Stimulated activated CD8-positive, alpha-beta memory T cell treated with anti-CD3 and anti-CD28 coated beads, Interleukin-2, amount 100 ng/mL, for 1 hour (primary cell): ENCODE results near the gene DISC1.
"Not testable (repeated sequence)": the region's sequence is repeated elsewhere in the genome, so short reads cannot be mapped to it uniquely, and the experiment has no call there.

Experiments used
- DNase-seq, 2 donors: peaks; one replicate each; pipeline ENCODE4 v3.0.0-alpha.2; 2020; ENCODE audit warnings: low read depth in 2 of 2

Gene DISC1

GRCh38 chr1:231930257-231930947, 303.8 kb downstream of the DISC1 start:
- no peak for DNase-seq

- no peak for DNase-seq
Observed at GRCh38 chr1:231931146-231931545, 304.6 kb downstream of the DISC1 start.

GRCh38 chr1:231931846-231932454, 305.4 kb downstream of the DISC1 start:
- no peak for DNase-seq

DNA sequence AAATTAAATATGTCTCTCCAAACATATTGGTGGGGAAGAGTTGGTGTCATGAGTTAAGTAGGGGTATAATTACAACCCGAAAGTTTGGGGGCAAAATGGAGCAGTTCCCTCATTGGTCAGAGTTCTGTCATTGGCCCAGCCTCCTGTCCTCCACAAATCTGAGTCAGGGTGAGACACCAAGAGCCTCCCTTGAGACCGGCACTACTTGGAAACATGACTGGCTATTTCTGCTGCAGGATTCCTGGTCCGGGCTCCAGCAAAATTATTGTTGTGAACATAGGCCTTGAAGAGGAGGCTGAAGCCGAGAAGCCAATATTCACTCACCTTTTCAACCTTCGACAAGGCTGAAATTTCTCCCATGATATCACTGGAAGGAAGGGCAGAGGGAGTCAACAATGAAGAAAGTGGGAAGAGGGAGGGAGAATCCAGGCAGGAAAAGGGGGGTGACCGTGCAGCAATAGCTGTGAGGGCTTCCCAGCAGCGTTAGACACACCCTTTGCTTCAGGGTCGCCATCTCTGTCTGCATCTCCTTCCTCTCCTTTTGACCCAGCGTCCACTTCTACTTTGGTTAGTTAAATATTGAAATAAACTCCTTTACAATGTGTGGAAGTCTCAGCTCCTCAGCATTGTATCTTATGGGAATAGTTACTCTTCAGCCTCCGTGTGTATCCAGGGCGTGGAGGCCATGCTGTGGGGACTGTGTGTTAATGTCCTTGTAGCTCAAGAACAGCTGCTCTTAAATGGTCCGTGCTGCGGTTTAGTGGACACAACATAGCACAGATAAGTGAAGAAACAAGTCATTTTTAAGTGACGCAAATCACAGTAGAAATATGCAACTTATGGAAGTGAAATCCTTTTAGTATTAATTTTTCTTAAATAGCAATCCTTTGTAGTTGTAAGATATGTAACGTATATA, 307.4 kb downstream of the DISC1 start:
- DNase-seq: no peak

- DNase-seq: no peak
Observed at GRCh38 chr1:231934797-231935196, 308.2 kb downstream of the DISC1 start.

- no peak for DNase-seq
Observed at GRCh38 chr1:231935856-231936255, 309.3 kb downstream of the DISC1 start.

DNA sequence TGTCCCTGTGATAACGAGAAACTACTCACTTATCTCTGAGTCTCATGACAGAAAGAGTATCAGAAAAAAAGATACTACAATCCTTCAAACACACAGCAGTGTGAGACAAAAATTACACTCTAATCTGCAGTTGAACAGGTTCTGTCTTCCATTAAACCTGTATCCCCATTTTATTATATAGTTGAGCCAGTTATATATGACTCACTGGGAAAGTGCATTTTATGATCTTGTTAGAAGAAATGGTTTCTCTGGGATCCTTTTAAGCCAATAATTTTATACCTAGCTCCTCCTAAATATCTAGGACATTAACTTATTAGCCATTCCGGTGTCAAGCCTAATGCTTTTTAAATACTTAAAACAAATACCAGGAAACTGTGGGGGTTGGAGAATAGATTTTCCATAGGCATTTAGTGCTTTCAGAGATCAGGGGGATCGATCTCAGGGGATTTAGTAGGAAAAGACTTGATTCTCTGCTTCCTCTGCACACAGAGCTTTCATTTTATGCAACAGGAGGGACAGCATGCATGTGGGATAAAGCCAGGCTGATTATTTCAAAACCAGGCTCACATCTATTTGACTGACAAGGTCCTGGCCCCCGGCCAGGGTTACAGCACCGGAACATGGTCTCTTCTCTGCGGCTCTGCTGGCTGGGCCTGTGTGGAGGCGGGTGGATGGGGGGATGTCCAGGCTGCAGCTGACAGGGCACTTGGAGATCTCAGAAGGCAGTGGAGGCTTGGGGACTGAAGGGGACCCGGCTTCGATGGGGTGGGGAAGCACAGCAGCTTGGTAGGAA, 310.6 kb downstream of the DISC1 start:
- DNase-seq: no peak

- no peak for DNase-seq
Observed at GRCh38 chr1:231938211-231938610, 311.6 kb downstream of the DISC1 start.

DNA sequence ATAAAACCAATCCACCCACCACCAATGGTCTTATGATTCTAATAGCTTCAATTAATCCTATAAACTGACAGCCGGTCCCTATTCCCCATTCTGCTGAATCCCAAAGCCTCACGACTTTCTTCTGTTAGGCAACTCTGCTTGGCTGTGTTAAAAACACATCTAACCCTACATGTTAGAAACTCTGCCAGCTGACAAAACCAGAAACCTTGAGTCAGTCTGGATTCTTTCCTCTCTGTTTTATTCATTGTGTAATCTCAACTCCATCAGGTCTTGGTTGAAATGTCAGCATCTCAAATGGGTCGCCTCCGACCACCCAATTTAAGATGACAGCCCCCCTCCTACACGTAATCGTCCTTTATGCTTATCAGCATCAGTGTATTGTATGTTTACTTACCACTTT, 312.1 kb downstream of the DISC1 start:
- no peak for DNase-seq

DNA sequence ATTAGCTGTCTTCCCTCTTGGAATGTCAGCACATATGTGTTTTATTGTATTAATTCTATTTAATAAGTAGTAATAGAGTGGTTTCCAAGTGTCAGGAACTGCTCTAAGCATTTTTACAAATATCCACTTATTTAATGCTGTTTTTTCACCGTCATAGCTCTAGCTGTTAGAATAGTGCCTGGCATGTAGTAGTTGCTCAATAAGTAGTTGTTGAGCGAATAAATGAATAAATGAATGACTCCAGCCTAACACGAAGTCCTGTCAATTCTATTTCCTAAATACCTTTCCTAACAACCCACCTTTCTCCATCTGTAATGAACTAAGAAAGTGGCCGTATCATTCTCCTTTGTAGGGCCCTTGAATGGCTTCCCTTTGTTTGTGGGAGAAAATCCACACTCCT, 312.5 kb downstream of the DISC1 start:
- no peak for DNase-seq

GRCh38 chr1:231940116-231940515, 313.5 kb downstream of the DISC1 start:
- no peak for DNase-seq

DNA sequence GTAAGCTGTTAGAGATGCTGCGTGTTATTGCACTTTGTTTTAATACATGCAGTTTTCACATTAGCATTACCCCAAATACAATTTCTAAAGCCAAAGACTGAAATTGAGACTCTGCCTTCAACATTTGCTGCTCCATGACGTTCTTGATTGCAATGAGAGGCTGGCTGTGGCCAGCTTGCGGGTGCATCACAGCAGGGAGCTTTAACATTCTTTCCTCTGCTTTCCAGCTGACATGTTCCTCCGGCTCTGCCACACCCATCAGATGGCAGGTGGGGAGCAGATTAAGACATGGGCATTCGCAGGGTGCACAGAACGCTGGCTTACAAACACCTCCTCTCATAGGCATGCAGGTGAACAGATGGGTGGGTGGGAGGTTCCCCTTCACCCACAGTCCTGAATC, 314.1 kb downstream of the DISC1 start:
- DNase-seq: no peak

GRCh38 chr1:231943084-231943483, 316.5 kb downstream of the DISC1 start:
- DNase-seq: no peak

DNA sequence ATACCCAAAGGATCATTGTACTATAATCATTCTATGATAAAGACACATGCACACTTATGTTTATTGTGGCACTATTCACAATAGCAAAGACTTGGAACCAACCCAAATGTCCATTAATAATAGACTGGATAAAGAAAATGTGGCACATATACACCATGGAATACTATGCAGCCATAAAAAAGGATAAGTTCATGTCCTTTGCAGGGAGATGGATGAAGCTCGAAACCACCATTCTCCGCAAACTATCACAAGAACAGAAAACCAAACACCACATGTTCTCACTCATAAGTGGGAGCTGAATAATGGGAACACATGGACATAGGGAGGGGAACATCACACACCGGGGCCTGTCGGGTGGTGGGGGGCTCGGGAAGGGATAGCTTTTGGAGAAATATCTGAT, 321.5 kb downstream of the DISC1 start:
- not testable (repeated sequence) for DNase-seq

DNA sequence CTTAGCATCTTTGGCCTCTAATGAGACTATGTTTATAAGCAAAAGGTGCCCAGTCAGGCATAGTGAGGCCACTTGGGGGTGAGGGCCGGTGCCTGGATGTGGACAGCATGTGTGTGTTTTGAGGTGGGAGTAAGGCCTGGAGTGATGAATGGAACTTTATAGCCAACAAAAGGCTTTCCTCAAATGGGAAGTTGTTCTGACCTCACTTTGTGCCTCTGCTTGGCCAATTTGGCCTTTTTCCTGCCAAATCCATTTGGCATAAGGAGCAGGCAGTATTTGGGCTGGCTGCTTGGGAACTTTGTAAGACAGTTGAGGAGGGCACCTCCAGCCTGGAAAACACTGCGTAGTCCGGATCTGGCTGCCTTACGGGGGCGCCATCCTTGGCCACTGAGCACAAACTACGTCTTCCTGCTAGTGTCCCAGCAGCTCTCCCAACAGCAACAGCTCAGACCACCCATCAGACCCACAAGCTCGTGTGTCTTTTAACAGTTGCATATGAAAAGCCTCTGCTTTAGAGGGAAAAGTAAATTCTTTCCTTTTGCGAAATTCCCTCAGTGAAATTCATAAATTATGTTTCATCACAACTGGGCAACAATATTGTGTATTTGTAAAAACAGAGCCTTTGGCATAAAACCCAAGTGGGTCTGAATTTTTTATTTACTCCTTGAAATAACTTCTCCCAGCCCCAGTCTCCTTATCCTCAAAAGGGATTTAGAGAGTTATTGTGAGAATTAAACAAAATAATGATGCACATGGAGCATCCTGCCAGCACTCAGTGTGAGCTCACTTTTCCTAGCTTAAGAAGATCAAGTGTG, 322.9 kb downstream of the DISC1 start:
- DNase-seq: no peak

DNA sequence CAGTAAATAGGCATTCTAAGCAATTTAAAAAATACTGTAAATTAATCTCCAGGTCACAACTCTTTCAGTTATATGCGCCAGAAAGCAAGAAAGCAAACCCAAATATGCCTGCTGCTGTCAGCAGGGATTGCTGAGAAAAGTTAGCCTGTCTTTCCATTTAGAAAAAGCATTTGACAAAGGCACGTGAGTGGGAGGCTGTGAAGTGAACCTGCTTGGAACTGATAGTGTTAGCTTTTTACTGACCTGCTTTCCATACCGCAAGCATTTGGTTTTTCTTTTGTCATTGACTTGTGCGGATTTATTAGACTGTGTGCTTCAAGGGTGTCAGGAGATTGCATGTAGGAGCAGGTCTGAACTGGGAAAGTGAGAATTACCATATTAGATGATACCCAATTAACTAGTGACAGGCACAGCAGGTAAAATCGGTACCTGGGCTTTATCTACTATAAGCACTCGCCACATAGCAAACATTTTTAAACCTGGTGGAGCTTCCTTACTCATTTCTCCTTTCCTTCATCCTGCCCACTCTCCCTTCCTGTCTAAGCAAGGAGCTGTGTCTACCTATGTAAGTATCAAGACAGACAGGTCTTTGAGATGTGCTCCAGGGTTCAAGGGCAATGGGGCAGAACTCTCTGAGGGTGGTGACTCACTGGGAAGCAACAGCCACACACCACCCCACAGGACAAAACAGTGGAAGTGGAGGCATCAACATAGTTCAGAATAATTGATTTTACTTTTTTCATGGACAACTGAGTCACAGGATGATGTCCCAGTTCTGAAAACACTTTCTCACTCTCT, 323.9 kb downstream of the DISC1 start:
- no peak for DNase-seq

DNA sequence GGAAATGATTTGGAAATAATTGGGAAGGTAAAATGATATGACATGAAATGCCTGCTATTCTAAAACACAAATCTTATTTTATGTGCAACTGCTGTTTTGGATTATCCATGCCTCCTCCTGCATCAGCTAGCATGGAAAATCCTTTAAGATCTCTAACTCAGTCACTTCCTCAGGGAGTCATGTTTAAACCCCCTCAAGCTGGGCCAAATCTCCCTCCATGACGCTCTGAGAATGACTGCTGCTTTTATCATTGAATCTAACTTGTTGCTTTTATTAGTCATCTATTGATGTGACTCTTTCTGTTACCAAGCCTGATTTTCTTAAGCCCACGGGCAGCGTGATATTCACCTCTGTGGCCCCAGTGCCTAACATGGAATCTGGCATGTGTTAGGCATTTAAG, 324.8 kb downstream of the DISC1 start:
- DNase-seq: no peak

DNA sequence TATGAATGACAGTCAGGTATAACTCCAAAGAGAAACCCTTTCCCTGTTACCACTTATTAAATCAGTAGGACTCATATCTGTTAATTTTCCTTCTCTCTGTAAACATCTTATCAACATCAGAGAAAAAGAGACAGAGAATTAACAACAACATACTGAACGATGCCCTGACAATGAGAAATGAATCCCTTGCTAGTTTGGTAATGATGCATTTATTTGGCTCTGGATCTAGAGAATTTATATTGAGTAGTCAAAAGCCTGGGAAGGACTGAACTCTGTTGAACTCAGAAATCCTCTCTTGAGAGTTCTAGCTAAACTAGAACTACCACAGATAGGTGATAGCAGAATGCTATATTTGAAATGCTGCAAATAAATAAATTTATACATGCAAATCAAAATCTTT, 325.6 kb downstream of the DISC1 start:
- DNase-seq: no peak

- no peak for DNase-seq
Observed at GRCh38 chr1:231953660-231954059, 327.1 kb downstream of the DISC1 start.

DNA sequence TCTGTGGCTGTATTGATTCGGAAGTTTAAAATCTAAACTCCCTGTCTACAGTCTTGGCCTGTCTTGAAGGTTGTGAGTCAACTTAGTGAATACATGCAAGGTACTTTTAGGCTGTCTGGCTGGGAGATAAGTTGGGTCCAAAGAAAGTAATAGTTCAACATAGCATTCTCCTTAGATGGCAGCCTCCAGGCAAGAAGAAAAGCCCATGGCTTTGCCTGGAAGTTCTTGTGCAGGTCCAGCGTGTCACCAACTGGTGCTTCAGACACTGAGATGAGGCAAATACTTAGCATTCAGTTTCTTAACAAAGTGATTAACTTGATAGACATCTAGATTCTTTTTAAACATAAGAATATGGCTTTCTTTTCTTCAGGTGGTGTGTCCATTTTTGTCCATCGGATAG, 328.2 kb downstream of the DISC1 start:
- DNase-seq: no peak
